C4-2B (cell line): ENCODE measurements around the gene TSTD2.
"Not testable (repeated sequence)": the region's sequence is repeated elsewhere in the genome, so short reads cannot be mapped to it uniquely, and the experiment has no call there.

Source experiments
- ZFX ChIP-seq: fragments of 450-650 bp; IDR thresholded peaks from 2 replicates; pipeline ENCODE4 v1.6.1; 2017
- TF ChIP-seq, protein P1 (sequence below): fragments of 450-650 bp; conservative IDR thresholded peaks from 2 replicates; pipeline ENCODE4 v1.5.1; 2017; ENCODE audit warnings: mild to moderate bottlenecking

DNA sequence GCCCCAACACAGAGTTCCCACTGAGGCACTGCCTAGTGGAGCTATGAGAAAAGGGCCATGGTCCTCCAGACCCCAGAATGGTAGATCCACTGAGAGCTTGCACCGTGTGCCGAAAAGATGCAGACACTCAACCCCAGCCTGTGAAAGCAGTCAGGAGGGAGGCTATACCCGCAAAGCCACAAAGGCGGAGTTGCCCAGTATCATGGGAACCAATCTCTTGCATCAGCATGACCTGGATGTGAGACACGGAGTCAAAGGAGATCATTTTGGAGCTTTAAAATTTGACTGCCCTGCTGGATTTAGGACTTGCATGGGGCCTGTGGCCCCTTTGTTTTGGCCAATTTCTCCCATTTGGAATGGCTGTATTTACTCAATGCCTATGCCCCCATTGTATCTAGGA is 10.7 kb downstream of the TSTD2 start:
- TF ChIP-seq, protein P1, sequence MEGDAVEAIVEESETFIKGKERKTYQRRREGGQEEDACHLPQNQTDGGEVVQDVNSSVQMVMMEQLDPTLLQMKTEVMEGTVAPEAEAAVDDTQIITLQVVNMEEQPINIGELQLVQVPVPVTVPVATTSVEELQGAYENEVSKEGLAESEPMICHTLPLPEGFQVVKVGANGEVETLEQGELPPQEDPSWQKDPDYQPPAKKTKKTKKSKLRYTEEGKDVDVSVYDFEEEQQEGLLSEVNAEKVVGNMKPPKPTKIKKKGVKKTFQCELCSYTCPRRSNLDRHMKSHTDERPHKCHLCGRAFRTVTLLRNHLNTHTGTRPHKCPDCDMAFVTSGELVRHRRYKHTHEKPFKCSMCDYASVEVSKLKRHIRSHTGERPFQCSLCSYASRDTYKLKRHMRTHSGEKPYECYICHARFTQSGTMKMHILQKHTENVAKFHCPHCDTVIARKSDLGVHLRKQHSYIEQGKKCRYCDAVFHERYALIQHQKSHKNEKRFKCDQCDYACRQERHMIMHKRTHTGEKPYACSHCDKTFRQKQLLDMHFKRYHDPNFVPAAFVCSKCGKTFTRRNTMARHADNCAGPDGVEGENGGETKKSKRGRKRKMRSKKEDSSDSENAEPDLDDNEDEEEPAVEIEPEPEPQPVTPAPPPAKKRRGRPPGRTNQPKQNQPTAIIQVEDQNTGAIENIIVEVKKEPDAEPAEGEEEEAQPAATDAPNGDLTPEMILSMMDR = not testable (repeated sequence)
- TF ChIP-seq ZFX = not testable (repeated sequence)
